HepG2 (cell line): ENCODE measurements around the gene ATAD1. TPM values are rescaled to one million over a fixed set of nuclear protein-coding genes. Genes with fewer than 3 reads are reported as not detected.

Experiments
- DPF2 ChIP-seq: sonication (generic); formaldehyde crosslinking; IDR thresholded peaks from 2 replicates; pipeline ENCODE4 v1.4.0; 2020; ENCODE audit warnings: mild to moderate bottlenecking, low read depth, missing genetic modification reagents, borderline replicate concordance
- ELF3 ChIP-seq: IDR thresholded peaks from 2 replicates; pipeline ENCODE4 v1.6.1; 2016; ENCODE audit warnings: missing genetic modification reagents, missing compliant biosample characterization
- FOXO1 ChIP-seq: sonication (generic); formaldehyde crosslinking; IDR thresholded peaks from 2 replicates; pipeline ENCODE4 v1.4.0; 2020; ENCODE audit warnings: missing genetic modification reagents
- FOXP1 ChIP-seq, 2 experiments: fragments of 450-650 bp in 1 of 2; IDR thresholded peaks; 2 replicates each; pipeline ENCODE4 v1.6.1; 2017 to 2018; ENCODE audit warnings: antibody characterized with exemption in 1 of 2
- PAX8 ChIP-seq: sonication (generic); formaldehyde crosslinking; IDR thresholded peaks from 2 replicates; pipeline ENCODE4 v1.8.0; 2022; ENCODE audit warnings: mild to moderate bottlenecking, missing genetic modification reagents, borderline replicate concordance
- PAXIP1 ChIP-seq: sonication (generic); formaldehyde crosslinking; conservative IDR thresholded peaks from 2 replicates; pipeline ENCODE4 v1.4.0; 2020; ENCODE audit warnings: mild to moderate bottlenecking, missing genetic modification reagents, moderate library complexity
- PLSCR1 ChIP-seq: sonication (generic); formaldehyde crosslinking; IDR thresholded peaks from 2 replicates; pipeline ENCODE4 v1.5.0; 2020; ENCODE audit warnings: missing genetic modification reagents, mild to moderate bottlenecking, borderline replicate concordance
- POLR2A ChIP-seq, 2 experiments: IDR thresholded peaks; 2 replicates each; pipeline ENCODE4 v1.6.1; 2011; ENCODE audit warnings: low read depth in 2 of 2, low read length in 2 of 2, mild to moderate bottlenecking in 1 of 2, moderate library complexity in 1 of 2; ENCODE audit not compliant: insufficient read depth in 1 of 2
- PRDM15 ChIP-seq: sonication (generic); formaldehyde crosslinking; IDR thresholded peaks from 2 replicates; pipeline ENCODE4 v1.4.0; 2020; ENCODE audit warnings: missing genetic modification reagents
- SOX5 ChIP-seq: IDR thresholded peaks from 2 replicates; pipeline ENCODE4 v1.6.1; 2016; ENCODE audit warnings: borderline replicate concordance
- SPEN ChIP-seq: sonication (generic); formaldehyde crosslinking; IDR thresholded peaks from 2 replicates; pipeline ENCODE4 v1.5.1; 2020; ENCODE audit warnings: low read depth, mild to moderate bottlenecking, missing genetic modification reagents
- USF2 ChIP-seq, 2 experiments: sonication (generic) in 1 of 2; formaldehyde crosslinking in 1 of 2; IDR thresholded peaks; 2 replicates each; pipeline versions ENCODE4 v1.5.1 to v1.6.1; 2011 to 2020; ENCODE audit warnings: borderline replicate concordance in 1 of 2, low read depth in 1 of 2, low read length in 1 of 2, mild to moderate bottlenecking in 1 of 2, missing genetic modification reagents in 1 of 2, moderate library complexity in 1 of 2
- ZFP36 ChIP-seq: fragments of 150-350 bp; IDR thresholded peaks from 2 replicates; pipeline ENCODE4 v1.6.1; 2018; ENCODE audit warnings: borderline replicate concordance, low read length, low read depth; ENCODE audit not compliant: partially characterized antibody
- ZNF20 ChIP-seq: sonication (generic); formaldehyde crosslinking; IDR thresholded peaks from 2 replicates; pipeline ENCODE4 v1.4.0; 2020; ENCODE audit warnings: mild to moderate bottlenecking, moderate library complexity, missing genetic modification reagents
- ZNF431 ChIP-seq: sonication (generic); formaldehyde crosslinking; IDR thresholded peaks from 2 replicates; pipeline ENCODE4 v1.9.0; 2022; ENCODE audit warnings: missing genetic modification reagents, low read depth, mild to moderate bottlenecking, borderline replicate concordance
- ZNF550 ChIP-seq: sonication (generic); formaldehyde crosslinking; IDR thresholded peaks from 2 replicates; pipeline ENCODE4 v1.4.0; 2020; ENCODE audit warnings: mild to moderate bottlenecking, missing genetic modification reagents, borderline replicate concordance
- polyA plus RNA-seq, 8 experiments: library from polyadenylated mRNA; depleted of rRNA in 3 of 8; stranded (reverse) in 7 of 8; unstranded in 1 of 8; fragments of >200 nt; fragmentation: Illumina TruSeq in 4 of 8; extraction: Trizol in 4 of 8; gene quantifications; 2 replicates each; pipeline versions ENCODE4 v1.2.1 to v1.2.3, GENCODE V29; 2011 to 2016; ENCODE audit warnings: low read depth in 4 of 8, missing spikeins in 1 of 8, mixed read lengths in 1 of 8; ENCODE audit not compliant: insufficient read depth in 1 of 8
- total RNA-seq, 5 experiments: library from RNA; depleted of rRNA; stranded (reverse); fragments of >200 nt; fragmentation: Illumina TruSeq; extraction: Trizol; gene quantifications; 2 replicates each; pipeline ENCODE4 v1.2.3, GENCODE V29; 2016; ENCODE audit warnings: low read depth in 1 of 5

ATAD1 gene
- total and polyA plus RNA-seq, 2 of the 13 experiments (the other 11 are each of a cell fraction or from before 2014, with no cell fraction given): 14.9 to 28.2 TPM

- TF ChIP-seq FOXP1 (IDR thresholded peaks at IDR 0.05): no peak
- no peak; the same call in 1 of the 2 replicates for TF ChIP-seq FOXP1 (CRISPR knock-in tag; IDR thresholded peaks at IDR 0.05)
- TF ChIP-seq ZNF20: no peak
- peak; percentile 66 to 76 for TF ChIP-seq POLR2A (IDR thresholded peaks at IDR 0.05; ENCODE audit: insufficient read depth in 1 of 2, low read depth in 2 of 2, low read length in 2 of 2)
- no peak for TF ChIP-seq USF2 (IDR thresholded peaks at IDR 0.05; ENCODE audit: low read depth, low read length)
- TF ChIP-seq USF2 (CRISPR knock-in tag; IDR thresholded peaks at IDR 0.05; ENCODE audit: borderline replicate concordance): no peak
- TF ChIP-seq PLSCR1 (CRISPR knock-in tag): no peak
- TF ChIP-seq PAXIP1: peak; percentile 42; the same call in 1 of the 2 replicates
- TF ChIP-seq DPF2 (CRISPR knock-in tag): no peak
- peak; percentile 66 for TF ChIP-seq SOX5 (CRISPR knock-in tag)
- peak; percentile 74 for TF ChIP-seq FOXO1 (CRISPR knock-in tag)
- TF ChIP-seq SPEN (CRISPR knock-in tag): peak; percentile 93
- TF ChIP-seq PRDM15 (CRISPR knock-in tag): peak; percentile 97
- no peak for TF ChIP-seq ZFP36
- TF ChIP-seq ZNF431: peak; percentile 89
- TF ChIP-seq ZNF550 (CRISPR knock-in tag): no peak
- peak; percentile 78; the same call in 1 of the 2 replicates for TF ChIP-seq PAX8
- TF ChIP-seq ELF3: peak; percentile 76
Measured at GRCh38 chr10:87863053-87863943, 45.3 kb upstream of the ATAD1 start, which contains the start of the genes KLLN and PTEN (continued).
